Activated T-cell treated with anti-CD3 and anti-CD28 coated beads for 1 hour (primary cell): ENCODE measurements around the gene TSPEAR.
"Not testable (repeated sequence)": the region's sequence is repeated elsewhere in the genome, so short reads cannot be mapped to it uniquely, and the experiment has no call there.

Experiments used
- DNase-seq: peaks from one replicate; pipeline ENCODE4 v3.0.0-alpha.2; 2020; ENCODE audit warnings: low read depth

TSPEAR gene

GRCh38 chr21:44702111-44702972 lies 9.0 kb downstream of the TSPEAR start:
- DNase-seq, result no peak

- no peak for DNase-seq
Observed at GRCh38 chr21:44701541-44701940, 9.8 kb downstream of the TSPEAR start.

GRCh38 chr21:44701023-44701400 lies 10.4 kb downstream of the TSPEAR start:
- DNase-seq, result no peak

- no peak for DNase-seq
Observed at GRCh38 chr21:44700101-44701022, 11.0 kb downstream of the TSPEAR start.

- no peak for DNase-seq
Observed at GRCh38 chr21:44699502-44700001, 11.8 kb downstream of the TSPEAR start.

- no peak for DNase-seq
Observed at GRCh38 chr21:44697811-44698734, 13.3 kb downstream of the TSPEAR start.

GRCh38 chr21:44697172-44697810 lies 14.1 kb downstream of the TSPEAR start, which contains the start of gene KRTAP10-12:
Gene KRTAP10-12, plus strand, starts transcription at chr21:44697172. Its CDS starts 30 bp downstream, at chr21:44697202.
- not testable (repeated sequence) for DNase-seq

- DNase-seq, result no peak
Observed at GRCh38 chr21:44696572-44696971, 14.8 kb downstream of the TSPEAR start.

- DNase-seq, result no peak
Observed at GRCh38 chr21:44695641-44696040, 15.7 kb downstream of the TSPEAR start.

GRCh38 chr21:44695184-44695583 lies 16.2 kb downstream of the TSPEAR start:
- no peak for DNase-seq

- no peak for DNase-seq
Observed at GRCh38 chr21:44694776-44695175, 16.6 kb downstream of the TSPEAR start.

GRCh38 chr21:44692798-44693512 lies 18.4 kb downstream of the TSPEAR start:
- DNase-seq, result no peak

- no peak for DNase-seq
Observed at GRCh38 chr21:44691686-44692085, 19.7 kb downstream of the TSPEAR start.

- DNase-seq, result not testable (repeated sequence)
Observed at GRCh38 chr21:44689740-44690139, 21.6 kb downstream of the TSPEAR start.

GRCh38 chr21:44687671-44688070 lies 23.7 kb downstream of the TSPEAR start:
- DNase-seq, result no peak

- DNase-seq, result no peak
Observed at GRCh38 chr21:44686843-44687561, 24.4 kb downstream of the TSPEAR start.

- no peak for DNase-seq
Observed at GRCh38 chr21:44686000-44686781, 25.2 kb downstream of the TSPEAR start.

- not testable (repeated sequence) for DNase-seq
Observed at GRCh38 chr21:44685050-44685449, 26.3 kb downstream of the TSPEAR start.

- no peak for DNase-seq
Observed at GRCh38 chr21:44684483-44684882, 26.9 kb downstream of the TSPEAR start.
